B cell (primary cell): ENCODE results near the gene CDKN1B. TPM values are rescaled to one million over a fixed set of nuclear protein-coding genes. Genes with fewer than 3 reads are reported as not detected.
"Not testable (repeated sequence)": the region's sequence is repeated elsewhere in the genome, so short reads cannot be mapped to it uniquely, and the experiment has no call there.

ENCODE experiments used
- ATAC-seq: fragments of 200-7000 bp; cut with Tn5 transposase; one replicate; pipeline ENCODE4 v1.10.0; 2021; ENCODE audit warnings: low read depth, mild to moderate bottlenecking, moderate number of reproducible peaks, moderate library complexity
- CTCF ChIA-PET: fragments of 350-600 bp; sonication (Branson Sonifier 250); formaldehyde crosslinking; loops from one replicate; lab custom pipeline; 2021; ENCODE audit warnings: antibody characterized with exemption, inconsistent platforms; lab: Charles Lee
- POLR2A ChIA-PET: fragments of 350-600 bp; sonication (Branson Sonifier 250); formaldehyde crosslinking; loops from one replicate; lab custom pipeline; 2021; ENCODE audit warnings: antibody characterized with exemption; lab: Charles Lee
- DNase-seq: peaks from one replicate; pipeline ENCODE4 v3.0.0; 2013
- H2AFZ ChIP-seq: 2 replicates; pipeline ENCODE4 v1.6.1; 2012; ENCODE audit warnings: mild to moderate bottlenecking, low read depth, low read length; ENCODE audit not compliant: insufficient read depth, poor library complexity, severe bottlenecking
- H3K27ac ChIP-seq, 2 donors: 1 replicate in 1 of 2; 2 replicates in 1 of 2; pipeline ENCODE4 v1.5.1; 2012 to 2013; ENCODE audit warnings: low read length in 2 of 2, mild to moderate bottlenecking in 2 of 2, moderate library complexity in 1 of 2
- H3K27me3 ChIP-seq, 4 experiments: fragments of 200-600 bp in 1 of 4; sonication (generic) in 1 of 4; replicated peaks in 1 of 4; 1 replicate in 2 of 4; 2 replicates in 2 of 4; pipeline versions ENCODE4 v1.6.1 to v1.7.0; 2013 to 2016; ENCODE audit warnings: low read length in 3 of 4, mild to moderate bottlenecking in 2 of 4, mixed read lengths in 1 of 4, moderate library complexity in 1 of 4; ENCODE audit not compliant: insufficient read depth in 4 of 4, control insufficient read depth in 3 of 4; ENCODE audit errors: control extremely low read depth in 1 of 4
- H3K36me3 ChIP-seq, 2 experiments: replicated peaks in 1 of 2; 1 replicate in 1 of 2; 2 replicates in 1 of 2; pipeline versions ENCODE4 v1.6.1 to v1.7.1; 2013; ENCODE audit warnings: low read length in 1 of 2; ENCODE audit not compliant: insufficient read depth in 2 of 2, control insufficient read depth in 1 of 2; ENCODE audit errors: control extremely low read depth in 1 of 2, extremely low read depth in 1 of 2
- H3K4me1 ChIP-seq, 2 donors: fragments of 200-600 bp in 1 of 2; sonication (generic) in 1 of 2; 1 replicate in 1 of 2; 2 replicates in 1 of 2; pipeline versions ENCODE4 v1.5.1 to v1.6.1; 2013 to 2017; ENCODE audit warnings: low read length in 2 of 2; ENCODE audit not compliant: control insufficient read depth in 2 of 2, insufficient read depth in 2 of 2
- H3K4me2 ChIP-seq: replicated peaks from 2 replicates; pipeline ENCODE3; 2012; ENCODE audit warnings: mild to moderate bottlenecking, low read depth, low read length; ENCODE audit not compliant: poor library complexity, severe bottlenecking
- H3K4me3 ChIP-seq, 5 experiments: fragments of 200-600 bp in 1 of 5; sonication (generic) in 1 of 5; 1 replicate in 3 of 5; 2 replicates in 2 of 5; pipeline versions ENCODE4 v1.5.1 to v1.7.0; 2011 to 2016; ENCODE audit warnings: low read length in 4 of 5, mild to moderate bottlenecking in 4 of 5, low read depth in 2 of 5, control low read depth in 1 of 5, moderate library complexity in 1 of 5; ENCODE audit not compliant: insufficient read depth in 1 of 5; ENCODE audit errors: control extremely low read depth in 1 of 5, extremely low read depth in 1 of 5
- H3K79me2 ChIP-seq: fragments of 200-600 bp; sonication (generic); one replicate; pipeline ENCODE4 v1.6.0; 2016; ENCODE audit warnings: low read length; ENCODE audit not compliant: control insufficient read depth, insufficient read depth
- H3K9ac ChIP-seq: fragments of 200-600 bp; sonication (generic); 2 replicates; pipeline ENCODE4 v1.6.1; 2017; ENCODE audit warnings: mild to moderate bottlenecking, low read length, moderate library complexity
- H3K9me3 ChIP-seq, 3 donors: one replicate each; pipeline versions ENCODE4 v1.6.1 to v1.7.1; 2013; ENCODE audit warnings: low read length in 2 of 3; ENCODE audit not compliant: control insufficient read depth in 2 of 3, insufficient read depth in 1 of 3; ENCODE audit errors: control extremely low read depth in 1 of 3
- H4K20me1 ChIP-seq: 2 replicates; pipeline ENCODE4 v1.6.0; 2012; ENCODE audit warnings: mild to moderate bottlenecking, low read length; ENCODE audit not compliant: insufficient read depth, control insufficient read depth, poor library complexity, severe bottlenecking
- H3K27ac Mint-ChIP-seq: one replicate; pipeline ENCODE4 v1.8.0; 2021; ENCODE audit warnings: mixed read lengths
- H3K27me3 Mint-ChIP-seq: one replicate; pipeline ENCODE4 v1.8.0; 2021; ENCODE audit warnings: mixed read lengths
- H3K4me1 Mint-ChIP-seq: one replicate; pipeline ENCODE4 v1.8.0; 2021; ENCODE audit warnings: mixed read lengths
- H3K4me3 Mint-ChIP-seq: one replicate; pipeline ENCODE4 v1.8.0; 2021; ENCODE audit warnings: mixed read lengths
- H3K9me3 Mint-ChIP-seq: one replicate; pipeline ENCODE4 v1.8.0; 2022; ENCODE audit warnings: mixed read lengths; ENCODE audit not compliant: insufficient read depth
- CTCF ChIP-seq: fragments of 200-600 bp; IDR thresholded peaks from one replicate; pipeline ENCODE4 v1.8.0; 2022; ENCODE audit warnings: antibody characterized with exemption, mild to moderate bottlenecking
- EZH2 ChIP-seq: IDR thresholded peaks from 2 replicates; pipeline ENCODE4 v1.6.1; 2012; ENCODE audit warnings: borderline replicate concordance, low read depth, mild to moderate bottlenecking, moderate library complexity, low read length; ENCODE audit not compliant: insufficient read depth, poor library complexity, severe bottlenecking
- WGBS: methylation state at CpG from one replicate; pipeline ENCODE4 v1.1.5; 2013; ENCODE audit warnings: missing lambda C conversion rate; ENCODE audit not compliant: insufficient coverage; 5-methylcytosine and 5-hydroxymethylcytosine counted together
- intact Hi-C: fragments of 100-400 bp; cut with micrococcal nuclease; formaldehyde crosslinking; loops from one replicate; pipeline ENCODE4 v1.10.0; 2022
- polyA plus RNA-seq: library from polyadenylated mRNA; depleted of rRNA; stranded (reverse); fragments of >200 nt; gene quantifications from 2 replicates; pipeline ENCODE4 v1.2.3, GENCODE V29; 2012
- total RNA-seq, 2 donors: library from RNA; stranded (reverse); fragments of 120-200 nt in 1 of 2; gene quantifications; 1 replicate in 1 of 2; 2 replicates in 1 of 2; pipeline versions ENCODE4 v1.2.3 to v1.2.4, GENCODE V29; 2013 to 2022

Gene CDKN1B
- total and polyA plus RNA-seq, 2 donors (not counting 1 experiment from before 2014, with no cell fraction given) = 77.4 to 149 TPM

DNA sequence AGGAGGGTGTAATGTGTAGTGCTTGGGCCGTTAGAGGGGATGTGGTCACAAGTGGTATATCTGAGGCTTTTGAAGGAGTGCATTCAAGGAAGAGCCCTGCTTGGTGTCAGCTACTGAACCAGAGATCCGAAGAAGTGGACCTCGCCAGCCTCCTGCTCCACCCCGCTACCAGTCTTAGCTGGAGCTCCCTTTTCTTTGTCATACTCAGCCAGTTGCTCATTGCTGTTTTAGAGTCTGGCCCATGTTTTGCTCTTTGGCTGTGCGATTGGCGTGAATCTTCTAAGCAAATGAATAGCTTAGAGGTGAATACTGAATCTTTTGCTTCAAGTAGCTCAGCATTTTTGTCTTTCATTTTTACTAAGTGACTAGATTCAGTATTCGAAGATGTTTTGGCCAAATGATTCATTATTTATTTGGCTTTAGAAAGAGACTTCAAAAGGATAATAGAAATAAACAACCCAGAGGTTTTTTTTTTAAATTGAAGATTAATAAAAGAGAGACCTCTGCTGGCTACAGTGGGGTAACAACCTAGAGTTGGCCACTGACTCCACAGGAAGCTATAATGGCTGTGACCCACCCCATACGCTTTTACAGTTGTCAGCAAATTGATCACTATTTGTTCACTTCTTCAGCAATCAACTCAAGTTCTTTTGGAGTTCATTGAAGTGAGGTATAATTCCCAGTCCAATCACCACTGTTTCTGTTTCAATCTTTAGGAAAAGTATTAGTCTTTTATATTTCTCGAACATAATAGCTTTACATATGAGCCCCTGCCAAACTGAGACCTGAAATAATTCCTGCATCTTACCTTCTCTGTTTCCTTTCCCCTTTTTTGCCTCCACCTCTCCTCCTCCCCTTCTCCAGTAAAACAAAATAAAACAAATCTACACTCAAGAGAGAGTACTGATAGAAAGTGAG is 19.9 kb downstream of the CDKN1B start:
- intact Hi-C loops = loop anchor here (1.0 to 2.0 kb wide), 6 partner anchors 12 to 361 kb away; no protein-coding TSS in a partner anchor
- H3K9me3 ChIP-seq = no peaks in the 10 kb centered on the region
- H3K79me2 ChIP-seq = peaks cover 52% of the 10 kb centered on the region
- peaks cover 6 to 14% of the 10 kb centered on the region in 2 donors for H3K4me1 ChIP-seq
- peak overlapping the region; percentile 85 for H3K27ac Mint-ChIP-seq
- peak overlapping the region; percentile 71 for H2AFZ ChIP-seq
- ChIA-PET CTCF (interaction anchor here (0.6 to 6.2 kb wide), 75 partner anchors 9 to 1448 kb away, joined by 3 to 168 read pairs (median 5); partner anchors contain the start of genes BORCS5, DDX47, DUSP16 and GPR19), POLR2A (interaction anchor here (0.6 to 3.6 kb wide), 12 partner anchors 12 to 380 kb away, joined by 3 to 57 read pairs (median 4); partner anchors contain the start of gene BORCS5)
- TF ChIP-seq EZH2 (no peak), CTCF (peak; percentile 81)
- DNase-seq = peak; percentile 72
- H3K4me2 ChIP-seq = peak overlapping the region; percentile 71
- peak overlapping the region; percentile 32 to 64 for H3K27ac ChIP-seq
- 31% methylated on average over 7 of the region's 9 CpGs for WGBS
- peaks cover 0 to 1% of the 10 kb centered on the region in 2 experiments for H3K36me3 ChIP-seq
- H3K27me3 ChIP-seq = no peaks in the 10 kb centered on the region
- H3K4me3 Mint-ChIP-seq = peak overlapping the region; percentile 66
- no peaks in the 10 kb centered on the region for H4K20me1 ChIP-seq
- H3K4me3 ChIP-seq = peak overlapping the region in 3 of 5 experiments; percentile 7 to 49 (median 44)
- peak overlapping the region; percentile 48 for H3K9ac ChIP-seq
- H3K4me1 Mint-ChIP-seq = peaks cover 14% of the 10 kb centered on the region
- H3K27me3 Mint-ChIP-seq = no peaks in the 10 kb centered on the region
- peak; percentile 87 for ATAC-seq
- no peaks in the 10 kb centered on the region for H3K9me3 Mint-ChIP-seq

GRCh38 chr12:12738152-12738551 is 21.0 kb downstream of the CDKN1B start:
- not testable (repeated sequence) for H4K20me1 ChIP-seq

More at GRCh38 chr12:12738152-12738551, 21.0 kb downstream of the CDKN1B start:
- H3K27ac Mint-ChIP-seq, H3K9me3 ChIP-seq, H3K27me3 ChIP-seq, H2AFZ ChIP-seq, H3K27ac ChIP-seq, H3K9me3 Mint-ChIP-seq, H3K4me3 Mint-ChIP-seq, H3K36me3 ChIP-seq, ATAC-seq, H3K4me2 ChIP-seq, DNase-seq, H3K9ac ChIP-seq, intact Hi-C loops, H3K4me3 ChIP-seq, H3K27me3 Mint-ChIP-seq: not testable (repeated sequence)
- 100% methylated on average over 1 of the region's 2 CpGs for WGBS
- H3K4me1 Mint-ChIP-seq = peaks cover 14% of the 10 kb centered on the region
- CTCF ChIA-PET = interaction anchor here (0.9 to 6.2 kb wide), 22 partner anchors 11 to 474 kb away, joined by 3 to 168 read pairs (median 13); partner anchors contain the start of genes BORCS5, DUSP16 and GPR19
- POLR2A ChIA-PET = interaction anchor here (1.7 to 3.6 kb wide), 2 partner anchors 13 to 24 kb away, joined by 9 to 57 read pairs; no protein-coding TSS in a partner anchor
- Histone ChIP-seq H3K4me1 (peaks cover 6 to 14% of the 10 kb centered on the region in 2 donors), H3K79me2 (peaks cover 63% of the 10 kb centered on the region)
